GM12864 (cell line): ENCODE results near the gene ZNF556.
"Not testable (repeated sequence)": the region's sequence is repeated elsewhere in the genome, so short reads cannot be mapped to it uniquely, and the experiment has no call there.

Source experiments
- DNase-seq: peaks from one replicate; pipeline ENCODE4 v3.0.0-alpha.2; 2011; ENCODE audit warnings: low read depth
- H3K4me3 ChIP-seq: 2 replicates; pipeline ENCODE4 v1.5.1; 2011; ENCODE audit warnings: mild to moderate bottlenecking, low read depth, low read length, control low read depth
- TF ChIP-seq, protein P1 (sequence below): IDR thresholded peaks from 2 replicates; pipeline ENCODE4 v1.5.1; 2011; ENCODE audit warnings: low read depth, mild to moderate bottlenecking, moderate library complexity, low read length, control low read depth, inconsistent platforms; ENCODE audit errors: missing control alignments

ZNF556 gene

GRCh38 chr19:2887391-2887914 lies 20.3 kb downstream of the ZNF556 start:
- no peak for DNase-seq
- H3K4me3 ChIP-seq: no peak overlapping the region
- TF ChIP-seq, protein P1, sequence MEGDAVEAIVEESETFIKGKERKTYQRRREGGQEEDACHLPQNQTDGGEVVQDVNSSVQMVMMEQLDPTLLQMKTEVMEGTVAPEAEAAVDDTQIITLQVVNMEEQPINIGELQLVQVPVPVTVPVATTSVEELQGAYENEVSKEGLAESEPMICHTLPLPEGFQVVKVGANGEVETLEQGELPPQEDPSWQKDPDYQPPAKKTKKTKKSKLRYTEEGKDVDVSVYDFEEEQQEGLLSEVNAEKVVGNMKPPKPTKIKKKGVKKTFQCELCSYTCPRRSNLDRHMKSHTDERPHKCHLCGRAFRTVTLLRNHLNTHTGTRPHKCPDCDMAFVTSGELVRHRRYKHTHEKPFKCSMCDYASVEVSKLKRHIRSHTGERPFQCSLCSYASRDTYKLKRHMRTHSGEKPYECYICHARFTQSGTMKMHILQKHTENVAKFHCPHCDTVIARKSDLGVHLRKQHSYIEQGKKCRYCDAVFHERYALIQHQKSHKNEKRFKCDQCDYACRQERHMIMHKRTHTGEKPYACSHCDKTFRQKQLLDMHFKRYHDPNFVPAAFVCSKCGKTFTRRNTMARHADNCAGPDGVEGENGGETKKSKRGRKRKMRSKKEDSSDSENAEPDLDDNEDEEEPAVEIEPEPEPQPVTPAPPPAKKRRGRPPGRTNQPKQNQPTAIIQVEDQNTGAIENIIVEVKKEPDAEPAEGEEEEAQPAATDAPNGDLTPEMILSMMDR: peak; percentile 56

DNA sequence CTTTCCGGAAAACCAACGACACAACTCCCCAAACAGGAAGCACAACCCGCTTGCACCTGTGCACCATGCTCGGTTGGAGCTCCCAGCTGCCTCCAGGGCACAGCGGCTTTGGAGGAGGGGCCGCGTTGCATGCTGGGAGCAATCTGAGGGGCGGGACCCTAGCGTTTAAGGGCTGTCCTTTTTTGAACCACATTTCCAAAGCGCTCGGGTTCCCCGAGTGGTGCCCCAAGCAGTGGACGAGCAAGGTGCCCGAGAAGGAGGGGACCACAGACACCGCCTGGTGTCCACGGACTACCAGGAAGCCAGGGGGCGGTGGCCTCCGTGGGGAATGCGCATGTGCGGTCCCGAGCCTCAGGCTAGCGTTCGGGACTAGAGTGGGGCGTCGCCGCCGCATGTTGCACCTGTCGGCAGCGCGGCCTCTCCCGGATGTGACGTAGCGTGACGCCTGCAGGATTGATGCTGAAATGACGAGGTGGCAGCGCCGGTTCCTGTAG lies 21.6 kb downstream of the ZNF556 start:
- TF ChIP-seq, protein P1: no peak
- DNase-seq: no peak
- H3K4me3 ChIP-seq: no peak overlapping the region

- H3K4me3 ChIP-seq, DNase-seq: not testable (repeated sequence)
Measured at GRCh38 chr19:2890531-2890930, 23.4 kb downstream of the ZNF556 start.

DNA sequence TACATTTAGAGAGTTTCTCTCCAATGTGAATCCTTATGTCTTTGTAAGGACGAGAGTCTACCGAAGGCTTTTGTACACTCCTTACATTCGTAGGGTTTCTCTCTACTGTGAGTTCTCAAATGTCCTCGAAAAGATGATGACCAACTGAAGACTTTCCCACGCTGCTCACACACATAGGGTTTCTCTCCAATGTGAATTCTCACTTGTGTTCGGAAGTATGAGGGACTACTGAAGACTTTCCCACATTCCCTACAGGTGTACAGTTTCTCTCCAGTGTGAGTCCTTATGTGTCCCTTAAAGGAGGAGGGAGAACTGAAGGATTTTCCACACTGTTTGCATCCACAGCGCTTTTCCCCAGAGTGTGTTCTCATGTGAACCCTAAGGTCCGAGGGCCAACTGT lies 29.6 kb downstream of the ZNF556 start:
- no peak overlapping the region for H3K4me3 ChIP-seq
- DNase-seq: no peak
- TF ChIP-seq, protein P1: no peak

- H3K4me3 ChIP-seq: peak within 1 kb of the TSS; percentile 71
- TF ChIP-seq, protein P1: no peak
- peak; percentile 92 for DNase-seq
Measured at GRCh38 chr19:2900296-2901252, 33.4 kb downstream of the ZNF556 start, which contains the start of gene ZNF57. TSS of gene ZNF57 (plus strand) at chr19:2900928. CDS start at chr19:2901046, 118 bp downstream.

DNA sequence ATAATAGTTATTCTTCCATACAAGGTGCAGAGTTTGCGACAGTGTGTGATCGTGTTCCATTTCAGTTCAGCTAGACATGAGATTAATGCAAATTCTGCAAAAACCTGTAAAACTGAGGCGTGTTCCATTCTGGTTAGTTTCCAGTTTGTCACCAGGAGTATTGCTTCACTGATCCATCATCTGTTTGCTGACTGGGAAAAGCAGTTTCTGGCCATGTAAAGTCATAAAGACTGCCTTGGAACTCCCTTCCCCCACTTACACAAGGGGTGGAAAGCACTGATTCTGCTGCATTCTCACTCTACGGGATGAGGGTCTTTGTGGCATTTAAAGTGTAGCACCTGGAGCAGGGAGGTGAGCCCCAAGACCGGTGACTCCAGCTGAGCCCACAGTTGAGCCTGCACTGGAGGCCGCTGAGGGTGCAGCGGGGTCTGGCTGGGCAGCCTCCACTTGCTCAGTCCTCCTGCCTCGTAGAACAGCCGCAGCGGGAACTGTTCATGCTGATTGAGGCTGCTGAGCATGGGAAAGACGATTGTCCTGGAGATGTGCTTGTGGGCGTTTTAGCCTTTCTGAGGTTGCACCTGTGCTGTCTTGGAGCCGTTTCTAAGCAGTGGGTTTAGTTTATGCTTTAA lies 35.6 kb downstream of the ZNF556 start:
- TF ChIP-seq, protein P1: no peak
- H3K4me3 ChIP-seq: no peak overlapping the region
- no peak for DNase-seq

DNA sequence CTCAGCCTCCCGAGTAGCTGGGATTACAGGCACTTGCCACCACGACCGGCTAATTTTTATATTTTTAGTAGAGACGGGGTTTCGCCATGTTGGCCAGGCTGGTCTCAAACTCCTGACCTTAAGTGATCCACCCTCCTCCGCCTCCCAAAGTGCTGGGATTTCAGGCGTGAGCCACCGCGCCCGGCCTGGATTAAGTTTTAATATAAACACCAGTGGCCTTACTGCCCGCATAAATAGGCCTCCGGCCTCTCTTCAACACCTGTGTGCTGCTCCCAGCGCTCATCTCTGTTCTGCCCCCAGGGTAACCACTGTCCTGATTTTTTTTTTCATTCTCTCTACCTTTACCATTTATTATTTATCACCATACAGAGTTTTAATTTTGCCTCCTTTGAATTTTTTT lies 36.2 kb downstream of the ZNF556 start:
- DNase-seq, H3K4me3 ChIP-seq: not testable (repeated sequence)
